SU-DHL-6 (cell line): ENCODE results near the gene POU3F2.

Experiments used
- H2AFZ ChIP-seq: fragments of 200-600 bp; sonication (generic); 2 replicates; pipeline ENCODE4 v1.6.1; 2014; ENCODE audit warnings: low read depth, mild to moderate bottlenecking, moderate library complexity, mixed read lengths, antibody characterized with exemption, low read length; ENCODE audit not compliant: severe bottlenecking
- H3F3A ChIP-seq: fragments of 200-600 bp; shearing (Covaris generic); 2 replicates; pipeline ENCODE4 v1.6.0; 2016; ENCODE audit warnings: antibody characterized with exemption, mild to moderate bottlenecking; ENCODE audit not compliant: insufficient read depth
- H3K27ac ChIP-seq: fragments of 200-600 bp; sonication (generic); 2 replicates; pipeline ENCODE4 v1.5.1; 2016; ENCODE audit warnings: low read depth, mild to moderate bottlenecking, low read length, moderate library complexity, mixed read lengths
- H3K27me3 ChIP-seq: fragments of 200-600 bp; sonication (generic), shearing (Covaris generic); 2 replicates; pipeline ENCODE4 v1.6.0; 2014; ENCODE audit warnings: mild to moderate bottlenecking, low read length
- H3K36me3 ChIP-seq: fragments of 200-600 bp; sonication (generic); 2 replicates; pipeline ENCODE4 v1.6.1; 2014; ENCODE audit warnings: mild to moderate bottlenecking, low read length, mixed read lengths
- H3K4me2 ChIP-seq: fragments of 300-600, 200-600 bp; shearing (Covaris generic), sonication (generic); 2 replicates; pipeline ENCODE4 v1.6.0; 2014; ENCODE audit warnings: low read length, low read depth, mild to moderate bottlenecking; ENCODE audit not compliant: poor library complexity, severe bottlenecking
- H3K4me3 ChIP-seq: fragments of 200-600 bp; sonication (generic); 2 replicates; pipeline ENCODE4 v1.5.1; 2014; ENCODE audit warnings: antibody characterized with exemption, low read length, mild to moderate bottlenecking, mixed read lengths; ENCODE audit not compliant: insufficient read depth, poor library complexity, severe bottlenecking
- H3K79me2 ChIP-seq: fragments of 200-600 bp; sonication (generic); 2 replicates; pipeline ENCODE4 v1.6.1; 2014; ENCODE audit warnings: mild to moderate bottlenecking, low read length, moderate library complexity; ENCODE audit not compliant: insufficient read depth
- H3K9ac ChIP-seq: fragments of 200-600 bp; sonication (generic); 2 replicates; pipeline ENCODE4 v1.7.0; 2014; ENCODE audit warnings: mild to moderate bottlenecking, low read length
- H3K9me2 ChIP-seq: fragments of 200-600 bp; sonication (generic); replicated peaks from 2 replicates; pipeline ENCODE4 v1.6.1; 2014; ENCODE audit warnings: low read length; ENCODE audit not compliant: insufficient read depth
- H3K9me3 ChIP-seq: fragments of 200-600 bp; sonication (generic); 2 replicates; pipeline ENCODE4 v1.6.1; 2014; ENCODE audit warnings: low read length, mixed read lengths; ENCODE audit not compliant: insufficient read depth
- H4K20me1 ChIP-seq: fragments of 200-600 bp; sonication (generic); 2 replicates; pipeline ENCODE4 v1.6.1; 2014; ENCODE audit warnings: low read depth, mild to moderate bottlenecking, antibody characterized with exemption, low read length, moderate library complexity, mixed read lengths
- EZH2phosphoT487 ChIP-seq: fragments of 200-600 bp; sonication (generic), shearing (Covaris generic); conservative IDR thresholded peaks from 2 replicates; pipeline ENCODE4 v1.6.1; 2018; ENCODE audit warnings: mild to moderate bottlenecking, antibody characterized with exemption, low read length, moderate library complexity, mixed read lengths
- TF ChIP-seq, protein P1 (sequence below): fragments of 200-600 bp; sonication (generic); IDR thresholded peaks from one replicate; pipeline ENCODE4 v1.5.1; 2017; ENCODE audit warnings: antibody characterized with exemption, mild to moderate bottlenecking, low read length, moderate library complexity; ENCODE audit not compliant: insufficient read depth, poor library complexity, severe bottlenecking

POU3F2 gene

DNA sequence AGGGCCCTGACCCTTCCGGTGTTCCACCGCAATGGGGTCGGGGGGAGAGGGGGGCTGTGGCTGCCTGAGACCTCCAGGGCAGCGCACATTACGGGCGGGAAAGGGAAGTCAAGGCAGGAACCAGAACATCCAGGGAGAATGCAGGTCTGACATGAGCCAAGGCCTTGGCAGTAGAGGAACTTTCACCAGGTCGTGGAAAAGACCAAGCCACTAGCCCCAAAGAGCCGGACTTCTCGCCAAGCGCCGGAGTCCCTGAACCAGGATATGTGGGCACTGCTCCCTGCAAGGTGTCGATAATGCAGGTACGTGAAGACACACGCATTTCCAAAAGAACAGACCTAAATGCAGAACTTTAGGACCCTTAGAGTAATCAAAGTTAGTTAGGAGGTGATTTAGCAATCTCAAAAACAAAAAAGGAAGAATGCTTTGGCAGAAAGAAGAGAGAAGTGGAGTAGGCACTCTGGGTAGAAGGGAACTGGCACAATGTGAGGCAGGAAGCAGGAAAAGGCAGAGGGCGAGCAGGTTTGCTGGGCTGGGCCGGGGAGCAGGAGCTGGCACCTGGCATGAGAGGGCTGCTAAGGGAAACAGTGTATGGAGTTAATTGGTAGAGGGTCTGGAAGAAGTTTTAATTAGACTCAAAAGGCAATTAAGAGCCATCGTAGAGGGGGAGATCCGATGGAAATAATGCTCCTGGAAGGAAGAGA, 14.3 kb downstream of the POU3F2 start:
- H3K4me2 ChIP-seq: no peak overlapping the region
- H3K9ac ChIP-seq: no peak overlapping the region
- no peak overlapping the region for H3K27ac ChIP-seq
- H3K79me2 ChIP-seq: no peaks in the 10 kb centered on the region
- H3K27me3 ChIP-seq: no peaks in the 10 kb centered on the region
- no peak overlapping the region for H2AFZ ChIP-seq
- TF ChIP-seq EZH2phosphoT487: no peak
- H3F3A ChIP-seq: no peaks in the 10 kb centered on the region
- no peaks in the 10 kb centered on the region for H3K9me3 ChIP-seq
- H3K36me3 ChIP-seq: no peaks in the 10 kb centered on the region
- no peak overlapping the region for H3K4me3 ChIP-seq
- no peaks in the 10 kb centered on the region for H3K9me2 ChIP-seq
- H4K20me1 ChIP-seq: no peaks in the 10 kb centered on the region

DNA sequence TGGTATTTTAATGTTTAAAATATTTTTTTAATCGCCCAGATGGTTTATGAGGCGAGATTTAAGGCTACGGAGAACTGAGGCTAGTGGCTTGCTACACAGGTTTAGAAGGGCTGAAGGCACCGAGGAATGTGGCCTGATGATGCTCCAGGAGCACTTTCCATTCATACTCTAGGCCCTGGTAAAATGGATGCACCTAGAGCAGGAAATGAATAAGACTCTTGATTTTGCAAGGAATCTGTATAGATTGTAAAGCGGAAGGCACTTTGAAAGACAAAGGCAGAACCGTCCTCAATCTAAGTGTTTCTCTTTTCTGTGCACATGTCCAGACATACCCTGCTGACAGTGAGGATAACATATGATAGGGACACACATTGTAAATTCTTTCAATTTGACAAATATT, 30.1 kb downstream of the POU3F2 start:
- H3K36me3 ChIP-seq: no peaks in the 10 kb centered on the region; the same call in 1 of the 2 replicates
- H3K27ac ChIP-seq: no peak overlapping the region
- H3K9me2 ChIP-seq: no peaks in the 10 kb centered on the region
- no peak overlapping the region for H3K4me2 ChIP-seq
- no peaks in the 10 kb centered on the region for H3K27me3 ChIP-seq
- H3K79me2 ChIP-seq: no peaks in the 10 kb centered on the region
- no peak overlapping the region for H3K9ac ChIP-seq
- TF ChIP-seq, protein P1, sequence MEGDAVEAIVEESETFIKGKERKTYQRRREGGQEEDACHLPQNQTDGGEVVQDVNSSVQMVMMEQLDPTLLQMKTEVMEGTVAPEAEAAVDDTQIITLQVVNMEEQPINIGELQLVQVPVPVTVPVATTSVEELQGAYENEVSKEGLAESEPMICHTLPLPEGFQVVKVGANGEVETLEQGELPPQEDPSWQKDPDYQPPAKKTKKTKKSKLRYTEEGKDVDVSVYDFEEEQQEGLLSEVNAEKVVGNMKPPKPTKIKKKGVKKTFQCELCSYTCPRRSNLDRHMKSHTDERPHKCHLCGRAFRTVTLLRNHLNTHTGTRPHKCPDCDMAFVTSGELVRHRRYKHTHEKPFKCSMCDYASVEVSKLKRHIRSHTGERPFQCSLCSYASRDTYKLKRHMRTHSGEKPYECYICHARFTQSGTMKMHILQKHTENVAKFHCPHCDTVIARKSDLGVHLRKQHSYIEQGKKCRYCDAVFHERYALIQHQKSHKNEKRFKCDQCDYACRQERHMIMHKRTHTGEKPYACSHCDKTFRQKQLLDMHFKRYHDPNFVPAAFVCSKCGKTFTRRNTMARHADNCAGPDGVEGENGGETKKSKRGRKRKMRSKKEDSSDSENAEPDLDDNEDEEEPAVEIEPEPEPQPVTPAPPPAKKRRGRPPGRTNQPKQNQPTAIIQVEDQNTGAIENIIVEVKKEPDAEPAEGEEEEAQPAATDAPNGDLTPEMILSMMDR: no peak
- no peak for TF ChIP-seq EZH2phosphoT487
- no peak overlapping the region for H3K4me3 ChIP-seq
- no peaks in the 10 kb centered on the region for H3K9me3 ChIP-seq
- no peaks in the 10 kb centered on the region for H4K20me1 ChIP-seq
- no peak overlapping the region for H2AFZ ChIP-seq
- no peaks in the 10 kb centered on the region for H3F3A ChIP-seq

GRCh38 chr6:98871057-98871456, 36.7 kb downstream of the POU3F2 start:
- Histone ChIP-seq H3K27ac (no peak overlapping the region), H3K4me2 (no peak overlapping the region), H3K4me3 (no peak overlapping the region), H3K9me3 (no peaks in the 10 kb centered on the region), H4K20me1 (no peaks in the 10 kb centered on the region), H3K9me2 (no peaks in the 10 kb centered on the region), H3K9ac (no peak overlapping the region), H3F3A (no peaks in the 10 kb centered on the region), H3K27me3 (no peaks in the 10 kb centered on the region), H3K36me3 (no peaks in the 10 kb centered on the region), H3K79me2 (no peaks in the 10 kb centered on the region), H2AFZ (no peak overlapping the region)
- TF ChIP-seq EZH2phosphoT487: no peak
- TF ChIP-seq, protein P1: no peak

DNA sequence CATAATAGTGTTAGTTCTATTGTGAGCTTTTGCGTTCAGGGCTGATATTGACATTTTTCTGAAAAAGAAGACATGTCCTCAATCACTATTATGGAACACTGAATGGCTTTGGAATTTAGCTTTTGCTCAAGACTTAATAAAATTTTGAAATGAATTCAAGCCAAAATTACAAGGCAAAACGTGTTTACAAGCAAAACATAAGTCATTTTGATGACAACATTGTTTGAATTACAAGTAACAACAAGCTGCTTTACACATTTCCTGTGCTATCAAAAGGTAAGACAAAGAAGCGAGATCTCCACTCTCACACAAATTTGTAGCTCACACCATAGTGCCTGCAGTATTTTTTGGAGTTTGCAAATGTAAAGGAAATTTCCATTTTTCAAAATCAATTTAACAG, 37.4 kb downstream of the POU3F2 start:
- Histone ChIP-seq H3K4me3 (no peak overlapping the region), H3K27me3 (no peaks in the 10 kb centered on the region), H3K9me2 (no peaks in the 10 kb centered on the region), H3K4me2 (no peak overlapping the region), H2AFZ (no peak overlapping the region), H3K27ac (no peak overlapping the region), H3K79me2 (no peaks in the 10 kb centered on the region), H3K9me3 (no peaks in the 10 kb centered on the region), H4K20me1 (no peaks in the 10 kb centered on the region), H3F3A (no peaks in the 10 kb centered on the region), H3K36me3 (no peaks in the 10 kb centered on the region), H3K9ac (no peak overlapping the region)
- TF ChIP-seq EZH2phosphoT487: no peak
- TF ChIP-seq, protein P1: no peak
